Erythroblast (primary cell): Measurements from ENCODE around the gene DAPK2.
A peak's percentile ranks its signal among the peaks of the same experiment; 100 is the strongest.

Experiments
- DNase-seq, 2 experiments: peaks; one replicate each; lab custom pipeline; 2025; lab: John Stamatoyannopoulos, UW
- GATA1 ChIP-seq: IDR thresholded peaks from 2 replicates; pipeline ENCODE4 v1.6.1; 2011; ENCODE audit warnings: low read depth, mild to moderate bottlenecking, control low read depth, low read length, moderate library complexity
- POLR2A ChIP-seq: IDR thresholded peaks from 2 replicates; pipeline ENCODE4 v1.6.1; 2011; ENCODE audit warnings: mild to moderate bottlenecking, low read length

DAPK2 gene

GRCh38 chr15:64048781-64049460, 2.6 kb upstream of the DAPK2 start:
- no peak for DNase-seq
- TF ChIP-seq POLR2A, result no peak
- TF ChIP-seq GATA1, result no peak

GRCh38 chr15:64045774-64046420, 388 bp downstream of the DAPK2 start:
- no peak for DNase-seq
- no peak for TF ChIP-seq GATA1
- TF ChIP-seq POLR2A, result no peak

GRCh38 chr15:64045101-64045435, 1.2 kb downstream of the DAPK2 start:
- no peak for TF ChIP-seq GATA1
- no peak for TF ChIP-seq POLR2A
- no peak for DNase-seq

GRCh38 chr15:64044300-64045100, 1.8 kb downstream of the DAPK2 start:
- TF ChIP-seq GATA1 (no peak), POLR2A (no peak)
- no peak for DNase-seq

GRCh38 chr15:64038878-64039610, 7.2 kb downstream of the DAPK2 start:
- peak; percentile 17 to 21 for DNase-seq
- no peak for TF ChIP-seq POLR2A
- no peak for TF ChIP-seq GATA1

GRCh38 chr15:64037966-64038365, 8.3 kb downstream of the DAPK2 start:
- no peak for DNase-seq
- TF ChIP-seq GATA1, result no peak
- TF ChIP-seq POLR2A, result no peak

GRCh38 chr15:64037116-64037515, 9.2 kb downstream of the DAPK2 start:
- DNase-seq, result no peak
- no peak for TF ChIP-seq GATA1
- TF ChIP-seq POLR2A, result no peak

GRCh38 chr15:64035525-64035924, 10.8 kb downstream of the DAPK2 start:
- no peak for DNase-seq

GRCh38 chr15:64034519-64034918, 11.8 kb downstream of the DAPK2 start:
- TF ChIP-seq POLR2A, result no peak
- TF ChIP-seq GATA1, result no peak
- no peak for DNase-seq

More at GRCh38 chr15:64035525-64035924, 10.8 kb downstream of the DAPK2 start:
- TF ChIP-seq GATA1 (no peak), POLR2A (no peak)

GRCh38 chr15:64032329-64032728, 14.0 kb downstream of the DAPK2 start:
- TF ChIP-seq GATA1 (no peak), POLR2A (no peak)
- peak in 1 of 2 experiments; percentile 15 for DNase-seq

GRCh38 chr15:64030123-64030522, 16.2 kb downstream of the DAPK2 start:
- TF ChIP-seq GATA1 (no peak), POLR2A (no peak)
- no peak for DNase-seq

GRCh38 chr15:64029633-64030032, 16.7 kb downstream of the DAPK2 start:
- DNase-seq, result no peak

GRCh38 chr15:64029110-64029509, 17.2 kb downstream of the DAPK2 start:
- no peak for TF ChIP-seq GATA1
- no peak for TF ChIP-seq POLR2A
- no peak for DNase-seq

More at GRCh38 chr15:64029633-64030032, 16.7 kb downstream of the DAPK2 start:
- TF ChIP-seq POLR2A (no peak), GATA1 (no peak)
